HG03103 (cell line): ENCODE measurements around the gene LIX1.
A peak's percentile ranks its signal among the peaks of the same experiment; 100 is the strongest.
"Not testable (repeated sequence)": the region's sequence is repeated elsewhere in the genome, so short reads cannot be mapped to it uniquely, and the experiment has no call there.

Experiments used
- ATAC-seq: cut with Tn5 transposase; IDR thresholded peaks from one replicate; pipeline ENCODE4 v1.9.1; 2021; ENCODE audit warnings: low read depth; ENCODE audit not compliant: unreplicated experiment

The LIX1 gene

GRCh38 chr5:97143704-97144103 lies 1.3 kb upstream of the LIX1 start:
- no peak for ATAC-seq

GRCh38 chr5:97141539-97141938 lies 872 bp downstream of the LIX1 start:
- ATAC-seq = no peak

- ATAC-seq = no peak
These were observed 1.4 kb downstream of the LIX1 start for GRCh38 chr5:97141031-97141430.

- not testable (repeated sequence) for ATAC-seq
These were observed 2.2 kb downstream of the LIX1 start for GRCh38 chr5:97140250-97140649.

GRCh38 chr5:97136475-97136874 lies 5.9 kb downstream of the LIX1 start:
- no peak for ATAC-seq

GRCh38 chr5:97135868-97136267 lies 6.5 kb downstream of the LIX1 start:
- ATAC-seq = no peak

- no peak for ATAC-seq
These were observed 7.8 kb downstream of the LIX1 start for GRCh38 chr5:97134634-97135033.

- no peak for ATAC-seq
These were observed 9.3 kb downstream of the LIX1 start for GRCh38 chr5:97133101-97133500.

GRCh38 chr5:97131921-97132320 lies 10.5 kb downstream of the LIX1 start:
- ATAC-seq = no peak

- no peak for ATAC-seq
These were observed 11.2 kb downstream of the LIX1 start for GRCh38 chr5:97131139-97131710.

GRCh38 chr5:97127727-97128126 lies 14.7 kb downstream of the LIX1 start:
- no peak for ATAC-seq

- ATAC-seq = no peak
These were observed 17.2 kb downstream of the LIX1 start for GRCh38 chr5:97125125-97125683.

- ATAC-seq = no peak
These were observed 18.1 kb downstream of the LIX1 start for GRCh38 chr5:97124335-97124734.

- no peak for ATAC-seq
These were observed 20.6 kb downstream of the LIX1 start for GRCh38 chr5:97121848-97122247.

- no peak for ATAC-seq
These were observed 22.2 kb downstream of the LIX1 start for GRCh38 chr5:97120195-97120594.

GRCh38 chr5:97119007-97119390 lies 23.4 kb downstream of the LIX1 start:
- ATAC-seq = no peak

- ATAC-seq = peak; percentile 60
These were observed 24.0 kb downstream of the LIX1 start for GRCh38 chr5:97118261-97119006.

- no peak for ATAC-seq
These were observed 26.5 kb downstream of the LIX1 start for GRCh38 chr5:97115932-97116331.

- no peak for ATAC-seq
These were observed 30.2 kb downstream of the LIX1 start for GRCh38 chr5:97112230-97112629.

- no peak for ATAC-seq
These were observed 30.8 kb downstream of the LIX1 start for GRCh38 chr5:97111616-97112015.

- ATAC-seq = no peak
These were observed 31.4 kb downstream of the LIX1 start for GRCh38 chr5:97111004-97111403.

- ATAC-seq = no peak
These were observed 35.1 kb downstream of the LIX1 start for GRCh38 chr5:97107318-97107717.
